Activated naive CD8-positive, alpha-beta T cell treated with anti-CD3 and anti-CD28 coated beads, Interleukin-2, amount 10 ng/mL, durations not matched to agents 7 days and 5 days (primary cell): Measurements from ENCODE around the gene CARD8. TPM values are rescaled to one million over a fixed set of nuclear protein-coding genes. Genes with fewer than 3 reads are reported as not detected.
"Not testable (repeated sequence)": the region's sequence is repeated elsewhere in the genome, so short reads cannot be mapped to it uniquely, and the experiment has no call there.

Source experiments
- ATAC-seq: fragments of 150-1000 bp; cut with Tn5 transposase; one replicate; pipeline ENCODE4 v1.10.0; 2021; ENCODE audit warnings: low read depth, moderate library complexity
- POLR2A ChIA-PET: fragments of 350-600 bp; sonication (Branson Sonifier 250); formaldehyde crosslinking; loops from one replicate; lab custom pipeline; 2021; ENCODE audit warnings: antibody characterized with exemption; lab: Charles Lee
- DNase-seq: peaks from one replicate; pipeline ENCODE4 v3.0.0; 2021
- H3K27ac Mint-ChIP-seq: one replicate; pipeline ENCODE4 v1.8.0; 2022; ENCODE audit warnings: mild to moderate bottlenecking, mixed read lengths
- H3K27me3 Mint-ChIP-seq: one replicate; pipeline ENCODE4 v1.8.0; 2022; ENCODE audit warnings: mild to moderate bottlenecking, moderate library complexity, mixed read lengths
- H3K36me3 Mint-ChIP-seq: one replicate; pipeline ENCODE4 v1.8.0; 2021; ENCODE audit warnings: mild to moderate bottlenecking, mixed read lengths
- H3K4me1 Mint-ChIP-seq: one replicate; pipeline ENCODE4 v1.8.0; 2021; ENCODE audit warnings: mixed read lengths
- H3K4me3 Mint-ChIP-seq: one replicate; pipeline ENCODE4 v1.8.0; 2022; ENCODE audit warnings: mild to moderate bottlenecking, moderate library complexity, mixed read lengths
- H3K9me3 Mint-ChIP-seq: one replicate; pipeline ENCODE4 v1.8.0; 2021; ENCODE audit warnings: mixed read lengths
- total RNA-seq, 2 experiments: library from RNA; stranded (reverse); gene quantifications; one replicate each; pipeline ENCODE4 v1.2.3, GENCODE V29; 2021

CARD8 gene, protein sequence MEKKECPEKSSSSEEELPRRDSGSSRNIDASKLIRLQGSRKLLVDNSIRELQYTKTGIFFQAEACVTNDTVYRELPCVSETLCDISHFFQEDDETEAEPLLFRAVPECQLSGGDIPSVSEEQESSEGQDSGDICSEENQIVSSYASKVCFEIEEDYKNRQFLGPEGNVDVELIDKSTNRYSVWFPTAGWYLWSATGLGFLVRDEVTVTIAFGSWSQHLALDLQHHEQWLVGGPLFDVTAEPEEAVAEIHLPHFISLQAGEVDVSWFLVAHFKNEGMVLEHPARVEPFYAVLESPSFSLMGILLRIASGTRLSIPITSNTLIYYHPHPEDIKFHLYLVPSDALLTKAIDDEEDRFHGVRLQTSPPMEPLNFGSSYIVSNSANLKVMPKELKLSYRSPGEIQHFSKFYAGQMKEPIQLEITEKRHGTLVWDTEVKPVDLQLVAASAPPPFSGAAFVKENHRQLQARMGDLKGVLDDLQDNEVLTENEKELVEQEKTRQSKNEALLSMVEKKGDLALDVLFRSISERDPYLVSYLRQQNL
- total RNA-seq = 100 to 1,000 TPM; 249 to 255 TPM

DNA sequence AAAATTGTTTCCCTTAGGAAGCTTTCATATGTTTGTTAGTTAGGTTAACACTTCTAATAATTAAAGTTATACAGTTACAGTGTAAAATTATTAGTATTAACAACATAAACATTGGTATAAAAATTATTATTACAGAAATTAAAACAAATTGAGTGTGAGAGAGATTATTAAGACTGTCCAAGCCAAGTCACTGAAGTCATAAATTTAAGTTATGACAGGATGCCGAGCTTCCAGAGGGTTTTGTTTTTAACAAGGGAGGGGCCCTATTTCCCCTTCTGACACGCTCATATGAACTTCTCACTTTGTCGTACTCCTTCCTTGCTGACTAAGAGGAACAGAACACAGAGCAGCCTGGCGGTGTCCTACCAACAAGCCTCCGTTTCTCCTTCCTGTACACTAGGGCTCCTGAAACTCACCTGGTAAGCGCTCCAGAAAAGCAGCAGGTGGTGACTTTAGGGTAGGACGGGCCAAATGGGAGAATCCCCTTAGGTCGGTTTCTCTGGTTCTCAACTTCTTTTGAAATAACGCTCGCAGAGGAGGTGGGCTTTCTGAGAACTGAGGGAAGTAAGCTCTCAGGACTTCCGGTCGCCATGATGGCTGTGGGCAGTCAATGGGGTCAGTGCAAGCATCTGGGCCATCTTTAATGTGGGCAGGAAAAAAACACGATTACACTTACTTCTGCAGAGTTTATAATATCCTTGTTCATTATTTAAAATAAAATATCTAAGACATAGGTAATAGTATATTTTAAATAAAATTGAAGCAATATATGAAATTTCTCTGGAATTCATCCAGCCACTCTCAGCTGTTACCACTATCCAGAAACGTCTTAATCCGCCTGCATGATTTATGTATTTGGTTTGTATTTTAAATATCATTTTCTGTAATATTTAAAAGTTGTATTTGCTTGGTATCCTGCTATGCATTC lies at the start of gene CARD8:
Gene CARD8, minus strand, starts transcription at position 537 of the 928 bp plus-strand sequence. CDS start 14,892 bp downstream, outside the sequence.
- Mint-ChIP-seq H3K27me3 (no peaks in the 10 kb centered on the region), H3K9me3 (no peaks in the 10 kb centered on the region), H3K4me3 (peak within 1 kb of the TSS; percentile 94), H3K4me1 (peaks cover 59% of the 10 kb centered on the region), H3K27ac (peak within 1 kb of the TSS; percentile 96), H3K36me3 (peaks cover 28% of the 10 kb centered on the region)
- DNase-seq (peak; percentile 76), ATAC-seq (peak; percentile 79)
- POLR2A ChIA-PET = interaction anchor here (0.6 to 1.9 kb wide), 9 partner anchors 11 to 136 kb away, joined by 3 to 13 read pairs (median 4); partner anchors contain the start of genes EMP3 and KDELR1

DNA sequence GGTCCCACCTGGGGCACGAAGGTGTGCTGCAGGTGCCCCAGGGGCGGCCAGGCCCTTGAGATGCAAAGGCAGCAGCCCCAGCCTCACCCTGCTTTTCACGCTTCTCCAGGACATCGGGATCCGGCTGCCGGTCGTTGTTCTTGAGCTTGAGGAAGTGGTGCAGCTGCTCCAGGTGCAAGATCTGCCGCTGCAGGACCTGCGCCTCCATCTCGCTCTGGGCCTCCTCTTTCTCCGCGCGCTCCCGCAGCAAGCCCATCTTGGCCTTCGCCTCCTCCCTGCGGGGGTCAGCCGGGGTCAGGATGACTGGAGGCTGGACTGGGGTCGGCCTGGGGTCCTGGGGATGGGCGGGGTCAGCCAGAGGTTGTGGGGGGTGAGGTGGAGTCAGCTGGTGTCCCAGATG lies 48.2 kb upstream of the CARD8 start:
- H3K27me3 Mint-ChIP-seq = peaks cover 2% of the 10 kb centered on the region

DNA sequence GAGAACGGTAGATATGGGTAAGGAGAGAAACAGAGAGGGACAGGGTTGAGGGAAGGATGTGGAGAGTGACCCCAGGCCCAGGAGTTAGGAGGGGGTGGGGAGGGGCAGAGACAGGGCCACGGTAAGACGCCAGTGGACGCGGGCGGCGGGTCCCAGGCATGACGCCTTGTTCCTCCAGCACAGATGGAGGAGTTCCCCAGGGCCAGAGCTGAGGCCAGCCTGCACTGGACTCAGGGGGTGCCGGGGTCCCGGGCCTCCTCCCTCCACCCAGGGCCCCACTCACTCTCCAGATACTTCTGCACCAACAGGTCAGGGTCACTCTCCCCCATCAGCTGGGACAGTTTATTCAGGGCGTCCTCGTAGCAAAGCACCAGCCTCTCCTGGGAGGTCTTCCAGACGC lies 47.7 kb upstream of the CARD8 start:
- Mint-ChIP-seq H3K4me3 (no peak overlapping the region), H3K36me3 (no peaks in the 10 kb centered on the region), H3K27ac (no peak overlapping the region), H3K4me1 (no peaks in the 10 kb centered on the region), H3K9me3 (no peaks in the 10 kb centered on the region), H3K27me3 (peaks cover 2% of the 10 kb centered on the region)
- DNase-seq (no peak), ATAC-seq (no peak)
- POLR2A ChIA-PET = no interaction called here

More for the DNA sequence above, 48.2 kb upstream of the CARD8 start:
- DNase-seq (no peak), ATAC-seq (no peak)
- no peak overlapping the region for H3K4me3 Mint-ChIP-seq
- H3K4me1 Mint-ChIP-seq = no peaks in the 10 kb centered on the region
- no peaks in the 10 kb centered on the region for H3K36me3 Mint-ChIP-seq
- POLR2A ChIA-PET = no interaction called here
- no peak overlapping the region for H3K27ac Mint-ChIP-seq
- no peaks in the 10 kb centered on the region for H3K9me3 Mint-ChIP-seq

DNA sequence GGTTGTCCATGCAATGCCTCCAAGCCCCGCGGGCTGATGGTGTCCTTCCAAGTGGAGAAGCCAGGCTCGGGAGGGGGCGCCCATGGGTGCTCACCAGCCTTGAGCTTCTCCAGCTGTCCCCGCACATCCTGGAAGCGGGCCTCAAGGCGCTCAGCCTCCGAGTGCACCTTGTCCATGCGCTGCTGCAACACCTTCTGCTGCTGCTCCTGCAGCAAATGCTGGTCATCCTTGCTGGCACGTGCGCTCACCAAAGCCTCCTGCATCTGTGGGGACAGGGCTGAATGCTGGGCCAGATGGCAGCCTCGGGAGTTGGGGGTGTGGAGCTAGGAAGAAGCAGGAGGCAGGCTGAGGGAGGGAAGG lies 46.9 kb upstream of the CARD8 start:
- no peaks in the 10 kb centered on the region for H3K36me3 Mint-ChIP-seq
- no peaks in the 10 kb centered on the region for H3K4me1 Mint-ChIP-seq
- H3K27ac Mint-ChIP-seq = no peak overlapping the region
- H3K27me3 Mint-ChIP-seq = peaks cover 2% of the 10 kb centered on the region
- DNase-seq (no peak), ATAC-seq (no peak)
- H3K4me3 Mint-ChIP-seq = no peak overlapping the region
- no peaks in the 10 kb centered on the region for H3K9me3 Mint-ChIP-seq
- POLR2A ChIA-PET = no interaction called here

DNA sequence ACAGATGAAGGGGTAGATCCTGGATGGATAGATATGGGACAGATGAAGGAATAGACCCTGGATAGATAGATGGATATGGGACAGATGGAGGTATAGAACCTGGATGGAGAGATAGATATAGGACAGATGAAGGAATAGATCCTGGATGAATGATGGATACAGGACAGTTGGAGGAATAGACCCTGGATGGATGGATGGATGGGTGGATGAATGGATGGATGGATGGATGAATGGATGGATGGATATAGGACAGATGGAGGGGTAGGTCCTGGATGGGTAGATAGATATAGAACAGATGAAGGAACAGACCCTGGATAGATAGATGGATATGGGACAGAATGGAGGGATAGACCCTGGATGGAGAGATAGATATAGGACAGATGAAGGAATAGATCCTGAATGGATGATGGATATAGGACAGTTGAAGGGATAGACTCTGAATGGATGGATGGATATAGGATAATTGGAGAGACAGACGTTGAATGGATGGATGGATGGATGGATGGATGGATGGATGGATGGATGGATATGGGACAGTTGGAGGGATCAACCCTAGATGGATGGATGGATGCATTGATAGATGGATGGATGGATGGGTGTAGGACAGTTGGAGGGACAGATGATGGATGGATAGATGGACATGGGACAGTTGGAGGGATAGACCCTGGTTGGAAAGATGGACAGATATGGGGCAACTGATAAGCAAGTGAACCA lies 46.3 kb upstream of the CARD8 start:
- Mint-ChIP-seq H3K36me3 (no peaks in the 10 kb centered on the region), H3K27me3 (peaks cover 2% of the 10 kb centered on the region), H3K4me1 (no peaks in the 10 kb centered on the region), H3K9me3 (no peaks in the 10 kb centered on the region), H3K27ac (no peak overlapping the region), H3K4me3 (no peak overlapping the region)
- POLR2A ChIA-PET = no interaction called here
- no peak for ATAC-seq
- DNase-seq = no peak

DNA sequence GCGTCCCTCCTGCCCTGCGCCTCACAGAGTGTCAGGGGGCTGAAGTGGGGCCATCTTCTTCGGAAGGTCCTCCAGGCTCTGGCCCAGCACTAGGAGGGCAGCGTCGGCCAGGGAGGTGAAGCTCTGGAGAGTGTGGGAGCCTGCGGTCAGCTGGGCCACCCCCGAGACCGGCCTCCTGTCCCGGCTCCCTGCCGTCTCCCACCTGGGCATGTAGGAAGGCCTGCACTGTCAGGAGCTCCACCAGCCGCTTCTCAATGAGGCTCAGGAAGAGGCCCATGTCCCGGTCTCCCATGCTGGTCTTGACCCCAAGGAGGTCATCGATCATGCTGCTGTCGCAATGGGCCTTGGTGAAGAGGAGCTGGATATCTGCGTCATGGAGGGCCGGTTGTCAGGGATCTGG lies 42.3 kb upstream of the CARD8 start:
- ATAC-seq = no peak
- Mint-ChIP-seq H3K27me3 (peaks cover 7% of the 10 kb centered on the region), H3K36me3 (no peaks in the 10 kb centered on the region), H3K4me3 (no peak overlapping the region), H3K9me3 (no peaks in the 10 kb centered on the region), H3K4me1 (no peaks in the 10 kb centered on the region), H3K27ac (no peak overlapping the region)
- POLR2A ChIA-PET = no interaction called here
- DNase-seq = no peak

DNA sequence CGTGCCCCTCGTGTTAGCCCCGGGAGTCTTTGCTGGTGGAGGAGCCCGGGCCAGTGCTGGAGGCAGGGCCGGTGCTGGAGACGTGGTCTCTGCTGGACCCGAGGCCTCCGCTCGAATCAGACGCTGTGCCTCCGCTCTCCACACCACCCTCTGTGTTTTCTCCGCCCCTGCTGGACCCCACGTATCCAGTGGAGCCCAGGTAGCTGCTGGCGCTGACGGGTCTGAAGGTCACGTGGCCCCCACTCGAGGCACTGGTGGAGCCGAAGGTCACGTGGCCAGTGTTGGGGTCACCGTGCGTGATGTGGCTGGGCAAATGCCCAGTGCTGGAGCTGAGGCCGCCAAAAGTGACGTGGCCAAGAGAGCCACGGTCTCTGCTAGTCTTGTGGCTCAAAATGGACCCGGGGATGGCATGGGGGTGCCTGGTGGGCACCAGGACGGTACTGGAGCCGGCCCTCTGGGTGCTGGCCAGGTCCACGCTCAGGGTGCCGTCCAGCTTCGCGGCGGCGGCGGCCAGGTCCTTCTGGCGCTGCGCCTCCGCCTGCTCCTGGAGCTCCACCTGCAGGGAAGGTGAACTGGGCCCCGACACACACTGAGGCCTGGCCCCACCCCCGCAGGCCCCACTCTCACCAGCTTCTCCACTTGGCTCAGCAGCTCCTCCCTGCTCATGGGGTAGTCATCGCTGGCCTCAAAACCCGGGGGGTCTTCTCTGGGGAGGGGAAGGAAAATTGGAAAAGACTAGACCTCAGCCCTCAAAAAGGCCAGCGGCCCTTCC lies 41.4 kb upstream of the CARD8 start:
- DNase-seq (no peak), ATAC-seq (no peak)
- Mint-ChIP-seq H3K4me3 (no peak overlapping the region), H3K36me3 (no peaks in the 10 kb centered on the region), H3K9me3 (no peaks in the 10 kb centered on the region), H3K27me3 (peaks cover 7% of the 10 kb centered on the region), H3K4me1 (no peaks in the 10 kb centered on the region), H3K27ac (no peak overlapping the region)
- POLR2A ChIA-PET = interaction anchor here (0.6 kb wide), 1 partner anchor 719 kb away, joined by 3 read pairs; no protein-coding TSS in a partner anchor

DNA sequence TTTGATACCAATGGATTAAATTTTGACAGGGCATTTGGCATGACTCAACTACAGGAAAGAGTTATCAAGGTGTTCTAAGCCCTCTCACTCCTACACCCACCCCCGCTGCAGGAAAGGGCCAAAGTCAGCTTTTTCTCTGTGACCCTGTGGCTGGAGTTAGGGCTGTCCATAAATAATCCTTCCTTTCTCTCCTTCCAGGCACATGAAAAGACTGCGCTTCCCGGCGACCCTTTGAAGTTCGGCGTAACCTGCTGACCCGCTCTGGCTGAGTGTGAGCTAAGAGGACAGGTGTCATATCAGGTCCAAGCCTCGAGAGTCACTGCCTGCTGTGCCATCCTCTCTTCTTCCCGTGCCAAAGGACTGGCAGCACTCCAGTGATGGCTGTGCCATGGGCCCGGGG lies 39.7 kb upstream of the CARD8 start:
- DNase-seq (no peak), ATAC-seq (no peak)
- POLR2A ChIA-PET = no interaction called here
- H3K4me1 Mint-ChIP-seq = peaks cover 1% of the 10 kb centered on the region
- no peak overlapping the region for H3K4me3 Mint-ChIP-seq
- no peak overlapping the region for H3K27ac Mint-ChIP-seq
- H3K27me3 Mint-ChIP-seq = peaks cover 11% of the 10 kb centered on the region
- H3K36me3 Mint-ChIP-seq = no peaks in the 10 kb centered on the region
- no peaks in the 10 kb centered on the region for H3K9me3 Mint-ChIP-seq

DNA sequence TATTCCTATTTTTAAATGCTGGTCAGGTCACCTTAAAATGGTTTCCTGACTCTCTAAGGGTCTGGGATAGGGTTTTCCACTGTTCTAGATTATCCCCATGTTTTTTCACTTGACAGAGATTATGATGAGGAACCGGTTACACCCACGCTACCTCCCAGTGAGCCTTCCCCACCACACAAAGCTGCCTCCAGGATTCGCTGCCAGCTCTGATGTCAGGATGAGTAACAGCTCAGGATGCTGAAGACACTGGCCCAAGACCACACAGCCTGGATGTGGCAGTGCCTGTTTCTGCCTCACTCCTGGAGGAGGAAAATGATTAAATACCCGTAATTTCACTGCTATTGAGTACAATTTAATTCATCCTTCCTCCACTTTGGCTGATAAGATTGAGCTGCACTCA lies 37.1 kb upstream of the CARD8 start:
- H3K4me1 Mint-ChIP-seq = peaks cover 1% of the 10 kb centered on the region
- ATAC-seq = no peak
- no peak overlapping the region for H3K27ac Mint-ChIP-seq
- peaks cover 13% of the 10 kb centered on the region for H3K27me3 Mint-ChIP-seq
- no peak overlapping the region for H3K4me3 Mint-ChIP-seq
- POLR2A ChIA-PET = interaction anchor here (0.7 to 0.8 kb wide), 2 partner anchors 27 to 221 kb away, joined by 3 read pairs; no protein-coding TSS in a partner anchor
- H3K36me3 Mint-ChIP-seq = no peaks in the 10 kb centered on the region
- no peaks in the 10 kb centered on the region for H3K9me3 Mint-ChIP-seq
- no peak for DNase-seq

DNA sequence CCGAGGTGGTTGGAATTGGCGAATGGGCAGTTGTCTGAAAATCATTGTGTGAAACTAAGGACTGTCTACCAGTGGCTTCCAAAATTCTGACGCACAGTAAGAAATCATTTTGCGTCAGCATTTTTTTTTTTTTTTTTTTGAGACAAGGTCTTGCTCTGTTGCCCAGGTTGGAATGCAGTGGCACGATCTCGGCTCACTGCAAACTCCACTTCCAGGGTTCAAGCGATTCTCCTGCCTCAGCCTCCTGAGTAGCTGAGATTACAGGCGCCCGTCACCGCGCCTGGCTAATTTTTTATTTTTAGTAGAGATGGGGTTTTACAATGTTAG lies 35.7 kb upstream of the CARD8 start:
- Mint-ChIP-seq H3K4me3 (peak overlapping the region; percentile 81), H3K27me3 (peaks cover 13% of the 10 kb centered on the region)
- DNase-seq, H3K4me1 Mint-ChIP-seq, H3K36me3 Mint-ChIP-seq, H3K9me3 Mint-ChIP-seq, H3K27ac Mint-ChIP-seq, ATAC-seq: not testable (repeated sequence)
- POLR2A ChIA-PET = interaction anchor here (1.3 kb wide), 1 partner anchor 25 kb away, joined by 9 read pairs; no protein-coding TSS in a partner anchor

DNA sequence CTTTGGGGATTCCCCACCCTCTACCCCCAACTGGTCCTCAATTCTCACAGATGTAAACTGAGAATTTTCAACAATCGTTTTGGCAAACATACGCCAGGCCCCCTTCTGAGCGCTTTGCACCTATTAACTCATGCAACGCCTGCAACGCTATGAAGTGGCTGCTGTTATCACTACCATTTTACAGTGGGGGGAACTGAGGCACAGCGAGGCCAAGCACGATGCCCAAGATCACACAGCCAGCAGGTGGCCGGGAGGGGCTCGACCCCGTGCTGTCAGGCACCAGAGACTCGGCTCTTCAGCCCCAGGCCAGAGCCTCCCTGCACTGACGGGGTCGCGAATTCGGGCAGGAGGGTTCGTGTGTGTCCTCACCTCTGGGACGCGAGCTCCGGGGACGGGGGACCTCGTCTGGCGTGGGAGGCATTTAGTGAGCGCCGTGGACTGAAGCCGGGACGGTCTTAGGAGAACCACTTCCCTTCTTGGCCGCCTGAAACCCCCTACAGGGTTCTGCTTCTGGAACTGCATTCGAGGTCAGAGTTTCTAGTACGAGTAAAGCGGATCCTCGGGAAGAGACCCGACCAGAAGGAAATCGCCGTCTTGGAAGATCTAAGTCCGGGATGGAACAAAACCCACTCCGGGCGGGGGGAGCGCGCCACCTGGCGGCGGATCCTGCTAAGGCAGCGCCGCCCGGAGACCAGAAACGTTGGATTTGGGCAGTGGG lies 35.2 kb upstream of the CARD8 start:
- Mint-ChIP-seq H3K4me3 (peak overlapping the region; percentile 81), H3K36me3 (peaks cover 8% of the 10 kb centered on the region), H3K27ac (no peak overlapping the region), H3K4me1 (peaks cover 1% of the 10 kb centered on the region), H3K27me3 (peaks cover 13% of the 10 kb centered on the region), H3K9me3 (no peaks in the 10 kb centered on the region)
- ATAC-seq (peak; percentile 63), DNase-seq (peak; percentile 78)
- POLR2A ChIA-PET = interaction anchor here (1.3 kb wide), 1 partner anchor 24 kb away, joined by 9 read pairs; no protein-coding TSS in a partner anchor

DNA sequence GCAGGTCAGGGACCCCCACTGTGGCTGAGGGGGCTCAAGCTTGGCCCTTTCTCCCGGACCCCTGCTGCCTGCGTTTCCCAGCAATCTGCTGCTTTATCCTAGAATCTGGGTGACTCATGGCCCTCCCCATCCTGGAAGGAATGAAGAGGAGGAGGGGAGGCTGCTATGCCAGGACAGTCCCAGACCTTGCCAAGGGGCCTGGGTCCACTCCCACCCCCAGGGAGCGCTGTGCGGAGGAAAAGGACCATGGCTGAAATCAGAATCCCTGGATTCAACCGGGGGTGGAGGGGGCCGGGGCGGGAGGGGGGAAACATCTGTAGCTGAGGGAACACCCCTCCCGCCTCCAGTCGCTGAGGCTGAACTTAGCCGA lies 34.7 kb upstream of the CARD8 start:
- Mint-ChIP-seq H3K27me3 (peaks cover 13% of the 10 kb centered on the region), H3K9me3 (no peaks in the 10 kb centered on the region), H3K4me3 (no peak overlapping the region), H3K36me3 (peaks cover 11% of the 10 kb centered on the region), H3K27ac (no peak overlapping the region), H3K4me1 (peaks cover 1% of the 10 kb centered on the region)
- POLR2A ChIA-PET = interaction anchor here (1.3 kb wide), 1 partner anchor 24 kb away, joined by 9 read pairs; no protein-coding TSS in a partner anchor
- ATAC-seq (no peak), DNase-seq (no peak)
